OCI-LY1 (cell line): ENCODE data around the gene TUBG2.

Experiments used
- H2AFZ ChIP-seq: fragments of 200-600 bp; sonication (generic), shearing (Covaris generic); 2 replicates; pipeline ENCODE4 v1.6.0; 2014; ENCODE audit warnings: antibody characterized with exemption, mild to moderate bottlenecking, low read length
- H3F3A ChIP-seq: fragments of 200-600 bp; sonication (generic), shearing (Covaris generic); 2 replicates; pipeline ENCODE4 v1.6.0; 2014; ENCODE audit warnings: mild to moderate bottlenecking, antibody characterized with exemption, low read length, moderate library complexity; ENCODE audit not compliant: insufficient read depth
- H3K27ac ChIP-seq: fragments of 200-600 bp; sonication (generic); 2 replicates; pipeline ENCODE4 v1.5.1; 2014; ENCODE audit warnings: low read length, mixed run types, mild to moderate bottlenecking, low read depth; ENCODE audit not compliant: poor library complexity, severe bottlenecking
- H3K27me3 ChIP-seq: fragments of 200-600 bp; sonication (generic); 2 replicates; pipeline ENCODE4 v1.6.0; 2014; ENCODE audit warnings: antibody characterized with exemption, mild to moderate bottlenecking, low read length, moderate library complexity; ENCODE audit not compliant: insufficient read depth
- H3K36me3 ChIP-seq: fragments of 200-600 bp; sonication (generic); 2 replicates; pipeline ENCODE4 v1.6.1; 2014; ENCODE audit warnings: mild to moderate bottlenecking, antibody characterized with exemption, low read length, moderate library complexity, mixed read lengths; ENCODE audit not compliant: insufficient read depth
- H3K4me1 ChIP-seq: fragments of 200-600 bp; sonication (generic); 2 replicates; pipeline ENCODE4 v1.5.1; 2014; ENCODE audit warnings: mild to moderate bottlenecking, low read length, moderate library complexity; ENCODE audit not compliant: insufficient read depth, severe bottlenecking
- H3K4me2 ChIP-seq: fragments of 200-600 bp; sonication (generic), shearing (Covaris generic); 2 replicates; pipeline ENCODE4 v1.6.1; 2014; ENCODE audit warnings: low read length
- H3K4me3 ChIP-seq: fragments of 200-600 bp; sonication (generic); 2 replicates; pipeline ENCODE4 v1.5.1; 2014; ENCODE audit warnings: low read length, low read depth, mild to moderate bottlenecking, mixed read lengths; ENCODE audit not compliant: poor library complexity, severe bottlenecking
- H3K79me2 ChIP-seq: fragments of 200-600 bp; shearing (Covaris generic); 2 replicates; pipeline ENCODE4 v1.6.1; 2016; ENCODE audit warnings: mixed run types, low read length, mixed read lengths; ENCODE audit not compliant: insufficient read depth
- H3K9ac ChIP-seq: fragments of 200-600 bp; sonication (generic), shearing (Covaris generic); 2 replicates; pipeline ENCODE4 v1.6.1; 2014; ENCODE audit warnings: mild to moderate bottlenecking, low read length, mixed read lengths
- H3K9me2 ChIP-seq: fragments of 200-600 bp; sonication (generic), shearing (Covaris generic); 2 replicates; pipeline ENCODE4 v1.6.1; 2014; ENCODE audit warnings: low read depth, mild to moderate bottlenecking, low read length, mixed read lengths
- H3K9me3 ChIP-seq: fragments of 200-600 bp; shearing (Covaris generic); 2 replicates; pipeline ENCODE4 v1.6.1; 2014; ENCODE audit warnings: low read length, mixed read lengths
- H4K20me1 ChIP-seq: fragments of 200-600 bp; sonication (generic), shearing (Covaris generic); 2 replicates; pipeline ENCODE4 v1.6.0; 2016; ENCODE audit warnings: mild to moderate bottlenecking, low read length; ENCODE audit not compliant: insufficient read depth
- EZH2 ChIP-seq: fragments of 200-600 bp; sonication (generic), shearing (Covaris generic); IDR thresholded peaks from 2 replicates; pipeline ENCODE4 v1.8.0; 2017; ENCODE audit warnings: borderline replicate concordance, mixed run types, mild to moderate bottlenecking, antibody characterized with exemption, low read length, moderate library complexity, mixed read lengths
- TF ChIP-seq, protein P1 (sequence below): fragments of 200-600 bp; sonication (generic), shearing (Covaris generic); IDR thresholded peaks from 2 replicates; pipeline ENCODE4 v1.5.1; 2017; ENCODE audit warnings: mild to moderate bottlenecking, antibody characterized with exemption, low read length, moderate library complexity, mixed read lengths

The TUBG2 gene

DNA sequence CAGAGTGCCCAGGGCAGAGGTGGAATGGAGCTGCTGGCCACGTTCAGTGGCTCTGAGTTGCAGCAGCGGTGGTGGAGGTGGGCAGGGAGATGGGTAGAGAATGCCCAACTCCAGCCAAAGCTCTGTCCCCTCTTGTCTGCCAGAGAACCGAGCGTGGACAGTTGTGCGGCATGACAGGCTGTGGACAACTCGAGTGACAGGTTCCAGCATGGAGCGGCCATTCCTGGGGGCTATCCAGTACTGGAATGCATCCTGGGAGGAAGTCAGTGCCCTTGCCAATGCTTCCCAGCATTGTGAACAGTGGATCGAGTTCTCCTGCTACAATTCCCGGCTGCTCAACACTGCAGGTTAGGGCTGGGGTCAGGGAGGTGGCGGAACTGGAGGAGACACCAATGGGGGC, 31.5 kb downstream of the TUBG2 start:
- no peak for TF ChIP-seq EZH2
- TF ChIP-seq, protein P1, sequence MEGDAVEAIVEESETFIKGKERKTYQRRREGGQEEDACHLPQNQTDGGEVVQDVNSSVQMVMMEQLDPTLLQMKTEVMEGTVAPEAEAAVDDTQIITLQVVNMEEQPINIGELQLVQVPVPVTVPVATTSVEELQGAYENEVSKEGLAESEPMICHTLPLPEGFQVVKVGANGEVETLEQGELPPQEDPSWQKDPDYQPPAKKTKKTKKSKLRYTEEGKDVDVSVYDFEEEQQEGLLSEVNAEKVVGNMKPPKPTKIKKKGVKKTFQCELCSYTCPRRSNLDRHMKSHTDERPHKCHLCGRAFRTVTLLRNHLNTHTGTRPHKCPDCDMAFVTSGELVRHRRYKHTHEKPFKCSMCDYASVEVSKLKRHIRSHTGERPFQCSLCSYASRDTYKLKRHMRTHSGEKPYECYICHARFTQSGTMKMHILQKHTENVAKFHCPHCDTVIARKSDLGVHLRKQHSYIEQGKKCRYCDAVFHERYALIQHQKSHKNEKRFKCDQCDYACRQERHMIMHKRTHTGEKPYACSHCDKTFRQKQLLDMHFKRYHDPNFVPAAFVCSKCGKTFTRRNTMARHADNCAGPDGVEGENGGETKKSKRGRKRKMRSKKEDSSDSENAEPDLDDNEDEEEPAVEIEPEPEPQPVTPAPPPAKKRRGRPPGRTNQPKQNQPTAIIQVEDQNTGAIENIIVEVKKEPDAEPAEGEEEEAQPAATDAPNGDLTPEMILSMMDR: no peak
- H4K20me1 ChIP-seq: no peaks in the 10 kb centered on the region
- H3K27me3 ChIP-seq: no peaks in the 10 kb centered on the region
- H3K27ac ChIP-seq: no peak overlapping the region
- H3K4me1 ChIP-seq: no peaks in the 10 kb centered on the region
- no peak overlapping the region for H3K4me2 ChIP-seq
- no peak overlapping the region for H2AFZ ChIP-seq
- H3K36me3 ChIP-seq: no peaks in the 10 kb centered on the region
- no peak overlapping the region for H3K9ac ChIP-seq
- no peaks in the 10 kb centered on the region for H3K9me2 ChIP-seq
- H3F3A ChIP-seq: no peaks in the 10 kb centered on the region
- no peaks in the 10 kb centered on the region for H3K79me2 ChIP-seq
- H3K9me3 ChIP-seq: no peaks in the 10 kb centered on the region
- H3K4me3 ChIP-seq: no peak overlapping the region

DNA sequence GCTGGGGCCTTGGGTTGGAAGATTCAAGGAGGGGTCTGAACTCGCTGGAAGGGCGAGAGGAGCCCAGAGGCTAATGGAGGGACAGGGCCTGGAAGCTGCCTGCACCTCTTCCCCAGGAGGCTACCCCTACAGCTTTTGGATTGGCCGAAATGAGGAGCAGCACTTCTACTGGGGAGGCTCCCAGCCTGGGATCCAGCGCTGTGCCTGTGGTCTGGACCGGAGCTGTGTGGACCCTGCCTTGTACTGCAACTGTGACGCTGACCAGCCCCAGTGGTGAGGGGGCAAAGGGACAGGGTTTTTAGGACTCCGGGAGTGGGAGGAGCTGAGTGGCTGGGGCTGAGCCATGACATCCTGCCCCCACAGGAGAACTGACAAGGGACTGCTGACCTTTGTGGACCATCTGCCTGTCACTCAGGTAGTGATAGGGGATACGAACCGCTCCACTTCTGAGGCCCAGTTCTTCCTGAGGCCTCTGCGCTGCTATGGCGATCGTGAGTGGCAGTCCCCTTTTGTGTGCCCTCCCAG, 32.0 kb downstream of the TUBG2 start:
- no peak overlapping the region for H3K4me3 ChIP-seq
- H3K36me3 ChIP-seq: no peaks in the 10 kb centered on the region
- no peak overlapping the region for H3K9ac ChIP-seq
- no peak overlapping the region for H2AFZ ChIP-seq
- H3K79me2 ChIP-seq: no peaks in the 10 kb centered on the region
- no peaks in the 10 kb centered on the region for H4K20me1 ChIP-seq
- H3K9me3 ChIP-seq: no peaks in the 10 kb centered on the region
- no peaks in the 10 kb centered on the region for H3K4me1 ChIP-seq
- TF ChIP-seq, protein P1: no peak
- TF ChIP-seq EZH2: no peak
- no peak overlapping the region for H3K4me2 ChIP-seq
- H3F3A ChIP-seq: no peaks in the 10 kb centered on the region
- no peaks in the 10 kb centered on the region for H3K27me3 ChIP-seq
- no peak overlapping the region for H3K27ac ChIP-seq
- H3K9me2 ChIP-seq: no peaks in the 10 kb centered on the region

DNA sequence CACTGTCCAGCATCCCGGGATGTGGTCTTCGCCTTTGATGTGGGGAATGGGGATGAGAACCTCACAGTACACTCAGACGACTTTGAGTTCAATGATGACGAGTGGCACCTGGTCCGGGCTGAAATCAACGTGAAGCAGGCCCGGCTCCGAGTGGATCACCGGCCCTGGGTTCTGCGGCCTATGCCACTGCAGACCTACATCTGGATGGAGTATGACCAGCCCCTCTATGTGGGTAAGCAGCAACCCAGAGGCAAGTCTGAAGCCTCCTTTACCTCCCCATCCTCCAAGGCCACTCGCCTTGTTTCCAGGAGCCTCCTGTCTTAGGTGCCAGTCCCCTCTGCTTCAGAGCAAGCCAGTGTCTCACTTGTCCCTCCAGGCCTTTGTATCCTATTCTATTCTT, 33.4 kb downstream of the TUBG2 start:
- Histone ChIP-seq H3K27me3 (no peaks in the 10 kb centered on the region), H3K9me3 (no peaks in the 10 kb centered on the region), H4K20me1 (no peaks in the 10 kb centered on the region), H3K4me2 (no peak overlapping the region), H3K4me1 (no peaks in the 10 kb centered on the region), H3K9me2 (no peaks in the 10 kb centered on the region), H3K4me3 (no peak overlapping the region), H3K27ac (no peak overlapping the region), H3K9ac (no peak overlapping the region), H2AFZ (no peak overlapping the region), H3K79me2 (no peaks in the 10 kb centered on the region), H3K36me3 (no peaks in the 10 kb centered on the region), H3F3A (no peaks in the 10 kb centered on the region)
- no peak for TF ChIP-seq EZH2
- TF ChIP-seq, protein P1: no peak
